GM12878 (cell line): Measurements from ENCODE around the gene MEIS1. TPM values are rescaled to one million over a fixed set of nuclear protein-coding genes. Genes with fewer than 3 reads are reported as not detected.
A peak's percentile ranks its signal among the peaks of the same experiment; 100 is the strongest.

Source experiments
- ATAC-seq: fragments of 200-7000 bp; cut with Tn5 transposase; 3 replicates; pipeline ENCODE4 v1.9.1; 2020; ENCODE audit warnings: mild to moderate bottlenecking, moderate library complexity
- BruUV-seq: library from RNA; stranded (reverse); fragments of 400-500 nt; replicated peaks from 2 replicates; lab custom pipeline; 2021; lab: Mats Ljungman, UMichigan
- CTCF ChIA-PET: fragments of 300-600 bp; sonication (Branson Sonifier 250); formaldehyde crosslinking; extraction: SDS; loops from one replicate; lab custom pipeline; 2021; ENCODE audit warnings: inconsistent platforms; lab: Yijun Ruan, JAX
- POLR2A ChIA-PET: fragments of 350-600 bp; formaldehyde crosslinking; extraction: SDS; loops from one replicate; lab custom pipeline; 2021; ENCODE audit warnings: inconsistent platforms; lab: Charles Lee
- RAD21 ChIA-PET: fragments of 300-600 bp; sonication (Branson Sonifier 250); formaldehyde crosslinking; loops from one replicate; lab custom pipeline; 2023; ENCODE audit warnings: antibody characterized with exemption; ENCODE audit not compliant: unreplicated experiment; lab: Charles Lee
- SMC1A ChIA-PET: fragments of 300-600 bp; sonication (Branson Sonifier 250); formaldehyde crosslinking; loops from one replicate; lab custom pipeline; 2023; ENCODE audit not compliant: unreplicated experiment, uncharacterized antibody; lab: Charles Lee
- DNase-seq: peaks from one replicate; pipeline ENCODE4 v3.0.0-alpha.2; 2011; ENCODE audit warnings: low read depth, low spot score
- FAIRE-seq: peaks from 3 replicates; lab custom pipeline; 2011; peaks lifted over from hg19 to GRCh38; lab: Jason Lieb, UNC
- H2AFZ ChIP-seq: 2 replicates; pipeline ENCODE4 v1.6.0; 2011; ENCODE audit warnings: low read depth, low read length, control low read depth; ENCODE audit not compliant: control insufficient read depth
- H3K27ac ChIP-seq: 2 replicates; pipeline ENCODE4 v1.5.1; 2011; ENCODE audit warnings: control low read depth; ENCODE audit not compliant: control insufficient read depth, insufficient read depth
- H3K27me3 ChIP-seq, 2 experiments: replicated peaks in 1 of 2; 2 replicates each; pipeline versions ENCODE4 v1.6.0 to v1.6.1; 2011; ENCODE audit warnings: low read length in 1 of 2; ENCODE audit not compliant: control insufficient read depth in 2 of 2, insufficient read depth in 2 of 2
- H3K36me3 ChIP-seq, 2 experiments: 2 replicates each; pipeline ENCODE4 v1.5.1; 2011; ENCODE audit warnings: low read length in 1 of 2; ENCODE audit not compliant: control insufficient read depth in 2 of 2, insufficient read depth in 2 of 2
- H3K4me1 ChIP-seq: 2 replicates; pipeline ENCODE4 v1.6.1; 2011; ENCODE audit warnings: mild to moderate bottlenecking, low read length, moderate library complexity, mixed read lengths; ENCODE audit not compliant: control insufficient read depth, insufficient read depth
- H3K4me2 ChIP-seq: 2 replicates; pipeline ENCODE4 v1.6.0; 2011; ENCODE audit warnings: control low read depth; ENCODE audit not compliant: control insufficient read depth, insufficient read depth
- H3K4me3 ChIP-seq: fragments of 200-600 bp; sonication (generic); 2 replicates; pipeline ENCODE4 v1.5.1; 2016
- H3K79me2 ChIP-seq: 2 replicates; pipeline ENCODE4 v1.6.0; 2011; ENCODE audit warnings: low read length; ENCODE audit not compliant: control insufficient read depth, insufficient read depth
- H3K9ac ChIP-seq: 2 replicates; pipeline ENCODE4 v1.8.0; 2011; ENCODE audit warnings: low read length, control low read depth, mixed read lengths; ENCODE audit not compliant: control insufficient read depth, insufficient read depth
- H3K9me3 ChIP-seq: replicated peaks from 3 replicates; pipeline ENCODE4 v1.5.1; 2011; ENCODE audit warnings: mild to moderate bottlenecking, low read length; ENCODE audit not compliant: control insufficient read depth, insufficient read depth
- H4K20me1 ChIP-seq: 2 replicates; pipeline ENCODE4 v1.6.0; 2011; ENCODE audit not compliant: control insufficient read depth, insufficient read depth
- ASH2L ChIP-seq: fragments of 300-600, 200-600 bp; sonication (generic); IDR thresholded peaks from 2 replicates; pipeline ENCODE4 v1.6.1; 2017; ENCODE audit warnings: low read depth, mild to moderate bottlenecking, borderline replicate concordance
- POLR2A ChIP-seq: IDR thresholded peaks from 2 replicates; pipeline ENCODE4 v1.6.1; 2011; ENCODE audit warnings: low read depth, mild to moderate bottlenecking, low read length
- SUZ12 ChIP-seq: fragments of 200-600 bp; sonication (generic); IDR thresholded peaks from one replicate; pipeline ENCODE4 v1.6.1; 2018; ENCODE audit warnings: antibody characterized with exemption, mild to moderate bottlenecking; ENCODE audit not compliant: unreplicated experiment
- ZNF622 ChIP-seq: fragments of 450-650 bp; IDR thresholded peaks from 2 replicates; pipeline ENCODE4 v1.6.1; 2017; ENCODE audit warnings: mild to moderate bottlenecking, inconsistent platforms
- WGBS: methylation state at CpG from one replicate; pipeline ENCODE4 v1.1.6; 2016; ENCODE audit warnings: low lambda C conversion rate; ENCODE audit not compliant: insufficient replicate concordance, insufficient coverage; ENCODE audit errors: missing lambda C conversion rate; 5-methylcytosine and 5-hydroxymethylcytosine counted together
- in situ Hi-C: fragments of 300-500 bp; cut with MboI; formaldehyde crosslinking; loops from 9 replicates; pipeline ENCODE4 v1.14.3; 2018; ENCODE audit warnings: mixed read lengths
- intact Hi-C: fragments of 100-400 bp; cut with micrococcal nuclease; formaldehyde crosslinking; loops from one replicate; pipeline ENCODE4 v1.14.2; 2022; ENCODE audit not compliant: unreplicated experiment
- polyA plus RNA-seq, 11 experiments: library from polyadenylated mRNA; depleted of rRNA in 4 of 11; unstranded in 6 of 11; stranded (reverse) in 5 of 11; fragments of >200 nt; fragmentation: Nextera tagmentation in 4 of 11; fragmentation: Illumina TruSeq in 1 of 11; extraction: Ambion mirVana in 4 of 11; extraction: Trizol in 1 of 11; gene quantifications; 1 replicate in 1 of 11; 2 replicates in 10 of 11; pipeline versions ENCODE4 v1.2.1 to v1.2.3, GENCODE V29; 2011 to 2016; ENCODE audit warnings: inconsistent platforms in 2 of 11, missing spikeins in 2 of 11, low read depth in 1 of 11
- total RNA-seq, 4 experiments: library from RNA; depleted of rRNA in 3 of 4; stranded (reverse); fragments of >200 nt in 3 of 4; fragmentation: Illumina TruSeq in 1 of 4; extraction: Trizol in 1 of 4; gene quantifications; 2 replicates each; pipeline versions ENCODE4 v1.2.1 to v1.2.3, GENCODE V29; 2013 to 2021

The MEIS1 gene
- total and polyA plus RNA-seq, 10 of the 15 experiments (the other 5 are each of a cell fraction or from before 2014, with no cell fraction given), result 0.04 to 0.31 (median 0.14) TPM; not detected in 6

GRCh38 chr2:66578054-66578686, 143.2 kb downstream of the MEIS1 start (continued):
- TF ChIP-seq ASH2L, result no peak
- TF ChIP-seq ZNF622, result no peak

GRCh38 chr2:66578687-66579106, 143.8 kb downstream of the MEIS1 start:
- no peaks in the 10 kb centered on the region for H3K4me1 ChIP-seq

More at GRCh38 chr2:66578687-66579106, 143.8 kb downstream of the MEIS1 start:
- H3K36me3 ChIP-seq, result no peaks in the 10 kb centered on the region
- H4K20me1 ChIP-seq, result no peaks in the 10 kb centered on the region
- DNase-seq (no peak), ATAC-seq (no peak), FAIRE-seq (no peak)
- no peak for TF ChIP-seq POLR2A
- peak; percentile 4 for TF ChIP-seq SUZ12
- no peaks in the 10 kb centered on the region for H3K9me3 ChIP-seq
- WGBS, result 4% methylated on average over 10 of the region's 10 CpGs
- ChIA-PET SMC1A (no interaction called here), POLR2A (interaction anchor here (0.5 to 0.7 kb wide), 2 partner anchors 10 to 12 kb away, joined by 3 to 4 read pairs; no protein-coding TSS in a partner anchor), CTCF (no interaction called here), RAD21 (no interaction called here)
- no TSS peak for BruUV-seq
- H3K4me2 ChIP-seq, result no peak overlapping the region
- H2AFZ ChIP-seq, result no peak overlapping the region
- no peak overlapping the region for H3K4me3 ChIP-seq
- peaks cover 9 to 26% of the 10 kb centered on the region in 2 experiments for H3K27me3 ChIP-seq
- H3K27ac ChIP-seq, result no peak overlapping the region
- intact Hi-C loops (no loop called here), in situ Hi-C loops (no loop called here)
- no peak overlapping the region for H3K9ac ChIP-seq
- H3K79me2 ChIP-seq, result no peaks in the 10 kb centered on the region
